Transverse colon (tissue), 3 donors: ENCODE data around the gene CYP17A1.

Experiments used
- EP300 ChIP-seq: sonication (generic); formaldehyde crosslinking; IDR thresholded peaks from one replicate; pipeline ENCODE4 v1.6.1; 2017; ENCODE audit warnings: antibody characterized with exemption, low read depth
- POLR2A ChIP-seq: fragments of 450-650 bp; IDR thresholded peaks from one replicate; pipeline ENCODE4 v1.6.1; 2016; ENCODE audit warnings: antibody characterized with exemption, mild to moderate bottlenecking, moderate library complexity
- TF ChIP-seq, protein P1 (sequence below), 5 experiments: fragments of 200-600 bp in 3 of 5; fragments of 450-650 bp in 2 of 5; sonication (generic) in 3 of 5; IDR thresholded peaks; 1 replicate in 2 of 5; 2 replicates in 3 of 5; pipeline ENCODE4 v1.5.1; 2016 to 2017; ENCODE audit warnings: antibody characterized with exemption in 5 of 5, inconsistent platforms in 3 of 5, mild to moderate bottlenecking in 2 of 5, moderate library complexity in 1 of 5

DNA sequence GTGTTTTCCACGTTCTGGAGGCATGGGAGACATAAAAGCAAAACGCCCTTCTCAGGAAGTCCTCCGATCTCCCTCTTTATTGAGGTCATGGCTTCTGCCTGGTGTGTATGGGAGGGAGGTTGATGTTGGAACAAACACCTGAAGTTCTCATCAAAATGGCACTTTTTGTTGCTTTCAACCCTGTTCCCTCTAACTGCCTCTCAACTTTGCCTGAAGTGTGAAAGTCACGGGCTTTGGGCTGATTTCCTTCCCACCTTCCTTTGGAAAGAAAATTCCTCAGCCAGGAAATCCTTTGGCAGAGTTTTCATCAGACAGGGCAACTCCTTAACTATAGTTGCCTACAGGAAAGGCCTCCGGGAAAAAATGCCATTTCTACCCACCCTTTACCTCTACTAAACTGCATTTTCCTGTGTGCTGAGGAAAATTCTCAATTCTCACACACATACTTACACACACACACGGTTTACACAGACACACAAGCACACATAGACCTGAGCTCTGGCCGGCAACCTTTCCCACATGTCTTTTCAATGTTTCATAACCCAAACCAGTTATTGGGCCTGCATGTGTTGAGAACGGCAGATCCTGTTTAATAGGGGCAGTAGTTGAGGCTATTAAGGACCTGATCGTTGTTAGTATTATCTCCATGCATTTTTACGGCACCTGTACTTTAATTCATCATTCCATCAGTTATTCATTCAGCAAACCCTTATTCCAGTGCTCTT, 36.4 kb downstream of the CYP17A1 start:
- TF ChIP-seq, protein P1, sequence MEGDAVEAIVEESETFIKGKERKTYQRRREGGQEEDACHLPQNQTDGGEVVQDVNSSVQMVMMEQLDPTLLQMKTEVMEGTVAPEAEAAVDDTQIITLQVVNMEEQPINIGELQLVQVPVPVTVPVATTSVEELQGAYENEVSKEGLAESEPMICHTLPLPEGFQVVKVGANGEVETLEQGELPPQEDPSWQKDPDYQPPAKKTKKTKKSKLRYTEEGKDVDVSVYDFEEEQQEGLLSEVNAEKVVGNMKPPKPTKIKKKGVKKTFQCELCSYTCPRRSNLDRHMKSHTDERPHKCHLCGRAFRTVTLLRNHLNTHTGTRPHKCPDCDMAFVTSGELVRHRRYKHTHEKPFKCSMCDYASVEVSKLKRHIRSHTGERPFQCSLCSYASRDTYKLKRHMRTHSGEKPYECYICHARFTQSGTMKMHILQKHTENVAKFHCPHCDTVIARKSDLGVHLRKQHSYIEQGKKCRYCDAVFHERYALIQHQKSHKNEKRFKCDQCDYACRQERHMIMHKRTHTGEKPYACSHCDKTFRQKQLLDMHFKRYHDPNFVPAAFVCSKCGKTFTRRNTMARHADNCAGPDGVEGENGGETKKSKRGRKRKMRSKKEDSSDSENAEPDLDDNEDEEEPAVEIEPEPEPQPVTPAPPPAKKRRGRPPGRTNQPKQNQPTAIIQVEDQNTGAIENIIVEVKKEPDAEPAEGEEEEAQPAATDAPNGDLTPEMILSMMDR (IDR thresholded peaks at IDR 0.05): no peak
- TF ChIP-seq POLR2A (no peak), EP300 (no peak)
